Esophagus squamous epithelium (tissue), 4 donors: ENCODE results near the gene INVS.

Experiments used
- CTCF ChIP-seq, 6 experiments: fragments of 450-650 bp in 4 of 6; fragments of 200-600 bp in 2 of 6; sonication (generic) in 2 of 6; IDR thresholded peaks; one replicate each; pipeline ENCODE4 v1.5.1; 2016 to 2019; ENCODE audit warnings: antibody characterized with exemption in 6 of 6, mild to moderate bottlenecking in 4 of 6, moderate library complexity in 4 of 6
- POLR2A ChIP-seq, 4 donors: fragments of 450-650 bp; IDR thresholded peaks; one replicate each; pipeline ENCODE4 v1.6.1; 2017; ENCODE audit warnings: antibody characterized with exemption in 4 of 4, mild to moderate bottlenecking in 4 of 4, moderate library complexity in 3 of 4

GRCh38 chr9:100219347-100219746 is 120.3 kb downstream of the INVS start:
- TF ChIP-seq CTCF (IDR thresholded peaks at IDR 0.05) (no peak), POLR2A (IDR thresholded peaks at IDR 0.05) (no peak)
